Neural cell (in vitro differentiated cells): Measurements from ENCODE around the gene TM9SF2.

Experiments
- EP300 ChIP-seq: fragments of 450-650 bp; conservative IDR thresholded peaks from 2 replicates; pipeline ENCODE4 v1.6.1; 2014; ENCODE audit warnings: antibody characterized with exemption, mild to moderate bottlenecking, moderate library complexity; ENCODE audit not compliant: poor library complexity, severe bottlenecking
- EZH2 ChIP-seq: fragments of 200-600, 300-800 bp; shearing (Covaris generic), sonication (generic); IDR thresholded peaks from 2 replicates; pipeline ENCODE4 v1.6.1; 2014; ENCODE audit warnings: antibody characterized with exemption, low read length, borderline replicate concordance, mild to moderate bottlenecking; ENCODE audit not compliant: insufficient read depth, poor library complexity, severe bottlenecking
- POLR2AphosphoS5 ChIP-seq: IDR thresholded peaks from 2 replicates; pipeline ENCODE4 v1.6.1; 2012
- RAD21 ChIP-seq: fragments of 450-650 bp; conservative IDR thresholded peaks from 2 replicates; pipeline ENCODE4 v1.6.1; 2014; ENCODE audit warnings: antibody characterized with exemption, mild to moderate bottlenecking, moderate library complexity
- SMC3 ChIP-seq: fragments of 450-650 bp; conservative IDR thresholded peaks from 2 replicates; pipeline ENCODE4 v1.6.1; 2014; ENCODE audit warnings: antibody characterized with exemption, mild to moderate bottlenecking, moderate library complexity; ENCODE audit not compliant: poor library complexity
- TF ChIP-seq, protein P1 (sequence below): IDR thresholded peaks from 2 replicates; pipeline ENCODE4 v1.6.1; 2012; ENCODE audit warnings: borderline replicate concordance
- TF ChIP-seq, protein P2 (sequence below): fragments of 450-650 bp; IDR thresholded peaks from 2 replicates; pipeline ENCODE4 v1.5.1; 2014; ENCODE audit warnings: antibody characterized with exemption, mild to moderate bottlenecking, moderate library complexity; ENCODE audit not compliant: poor library complexity, severe bottlenecking

GRCh38 chr13:99506634-99507033 is 5.4 kb downstream of the TM9SF2 start:
- TF ChIP-seq, protein P1, sequence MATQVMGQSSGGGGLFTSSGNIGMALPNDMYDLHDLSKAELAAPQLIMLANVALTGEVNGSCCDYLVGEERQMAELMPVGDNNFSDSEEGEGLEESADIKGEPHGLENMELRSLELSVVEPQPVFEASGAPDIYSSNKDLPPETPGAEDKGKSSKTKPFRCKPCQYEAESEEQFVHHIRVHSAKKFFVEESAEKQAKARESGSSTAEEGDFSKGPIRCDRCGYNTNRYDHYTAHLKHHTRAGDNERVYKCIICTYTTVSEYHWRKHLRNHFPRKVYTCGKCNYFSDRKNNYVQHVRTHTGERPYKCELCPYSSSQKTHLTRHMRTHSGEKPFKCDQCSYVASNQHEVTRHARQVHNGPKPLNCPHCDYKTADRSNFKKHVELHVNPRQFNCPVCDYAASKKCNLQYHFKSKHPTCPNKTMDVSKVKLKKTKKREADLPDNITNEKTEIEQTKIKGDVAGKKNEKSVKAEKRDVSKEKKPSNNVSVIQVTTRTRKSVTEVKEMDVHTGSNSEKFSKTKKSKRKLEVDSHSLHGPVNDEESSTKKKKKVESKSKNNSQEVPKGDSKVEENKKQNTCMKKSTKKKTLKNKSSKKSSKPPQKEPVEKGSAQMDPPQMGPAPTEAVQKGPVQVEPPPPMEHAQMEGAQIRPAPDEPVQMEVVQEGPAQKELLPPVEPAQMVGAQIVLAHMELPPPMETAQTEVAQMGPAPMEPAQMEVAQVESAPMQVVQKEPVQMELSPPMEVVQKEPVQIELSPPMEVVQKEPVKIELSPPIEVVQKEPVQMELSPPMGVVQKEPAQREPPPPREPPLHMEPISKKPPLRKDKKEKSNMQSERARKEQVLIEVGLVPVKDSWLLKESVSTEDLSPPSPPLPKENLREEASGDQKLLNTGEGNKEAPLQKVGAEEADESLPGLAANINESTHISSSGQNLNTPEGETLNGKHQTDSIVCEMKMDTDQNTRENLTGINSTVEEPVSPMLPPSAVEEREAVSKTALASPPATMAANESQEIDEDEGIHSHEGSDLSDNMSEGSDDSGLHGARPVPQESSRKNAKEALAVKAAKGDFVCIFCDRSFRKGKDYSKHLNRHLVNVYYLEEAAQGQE = no peak
- TF ChIP-seq, protein P2, sequence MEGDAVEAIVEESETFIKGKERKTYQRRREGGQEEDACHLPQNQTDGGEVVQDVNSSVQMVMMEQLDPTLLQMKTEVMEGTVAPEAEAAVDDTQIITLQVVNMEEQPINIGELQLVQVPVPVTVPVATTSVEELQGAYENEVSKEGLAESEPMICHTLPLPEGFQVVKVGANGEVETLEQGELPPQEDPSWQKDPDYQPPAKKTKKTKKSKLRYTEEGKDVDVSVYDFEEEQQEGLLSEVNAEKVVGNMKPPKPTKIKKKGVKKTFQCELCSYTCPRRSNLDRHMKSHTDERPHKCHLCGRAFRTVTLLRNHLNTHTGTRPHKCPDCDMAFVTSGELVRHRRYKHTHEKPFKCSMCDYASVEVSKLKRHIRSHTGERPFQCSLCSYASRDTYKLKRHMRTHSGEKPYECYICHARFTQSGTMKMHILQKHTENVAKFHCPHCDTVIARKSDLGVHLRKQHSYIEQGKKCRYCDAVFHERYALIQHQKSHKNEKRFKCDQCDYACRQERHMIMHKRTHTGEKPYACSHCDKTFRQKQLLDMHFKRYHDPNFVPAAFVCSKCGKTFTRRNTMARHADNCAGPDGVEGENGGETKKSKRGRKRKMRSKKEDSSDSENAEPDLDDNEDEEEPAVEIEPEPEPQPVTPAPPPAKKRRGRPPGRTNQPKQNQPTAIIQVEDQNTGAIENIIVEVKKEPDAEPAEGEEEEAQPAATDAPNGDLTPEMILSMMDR = no peak
- TF ChIP-seq EP300 = no peak
- no peak for TF ChIP-seq SMC3
- no peak for TF ChIP-seq EZH2
- TF ChIP-seq RAD21 = no peak
- no peak for TF ChIP-seq POLR2AphosphoS5
